Body of pancreas (tissue), 4 donors: ENCODE results near the gene HDAC8. TPM values are rescaled to one million over a fixed set of nuclear protein-coding genes. Genes with fewer than 3 reads are reported as not detected.

Experiments
- ATAC-seq: fragments of 150-250 bp; one replicate; pipeline ENCODE4 v1.9.1; 2016
- DNase-seq, 4 donors: peaks; one replicate each; pipeline ENCODE4 v3.0.0-alpha.2; 2019
- H3K27ac ChIP-seq, 4 donors: fragments of 200-600 bp; sonication (generic); 1 replicate in 3 of 4; 2 replicates in 1 of 4; pipeline versions ENCODE4 v1.5.1 to v1.6.1; 2016 to 2019; ENCODE audit warnings: mild to moderate bottlenecking in 1 of 4, mixed read lengths in 1 of 4, moderate library complexity in 1 of 4
- H3K27me3 ChIP-seq, 2 donors: fragments of 200-600 bp; sonication (generic); one replicate each; pipeline ENCODE4 v1.6.0; 2016; ENCODE audit warnings: mild to moderate bottlenecking in 1 of 2
- H3K36me3 ChIP-seq, 2 donors: fragments of 200-600 bp; sonication (generic); replicated peaks in 1 of 2; 2 replicates each; pipeline ENCODE4 v1.5.1; 2016; ENCODE audit warnings: low read depth in 2 of 2; ENCODE audit not compliant: insufficient read depth in 1 of 2
- H3K4me1 ChIP-seq: fragments of 200-600 bp; sonication (generic); one replicate; pipeline ENCODE4 v1.6.0; 2016
- H3K4me3 ChIP-seq, 2 donors: fragments of 200-600 bp; sonication (generic); 1 replicate in 1 of 2; 2 replicates in 1 of 2; pipeline ENCODE4 v1.5.1; 2016 to 2019
- H3K9me3 ChIP-seq, 3 donors: fragments of 200-600 bp; sonication (generic); 1 replicate in 2 of 3; 2 replicates in 1 of 3; pipeline ENCODE4 v1.5.1; 2016
- POLR2A ChIP-seq, 3 donors: fragments of 450-650 bp; IDR thresholded peaks; one replicate each; pipeline ENCODE4 v1.6.1; 2016; ENCODE audit warnings: antibody characterized with exemption in 3 of 3, mild to moderate bottlenecking in 2 of 3
- WGBS, 2 donors: methylation state at CpG; one replicate each; pipeline ENCODE4 v1.1.5; 2017; 5-methylcytosine and 5-hydroxymethylcytosine counted together
- intact Hi-C: fragments of 100-400 bp; cut with DNase I; formaldehyde crosslinking; loops from one replicate; pipeline ENCODE4 v1.15.1; 2023
- total RNA-seq, 2 donors: library from RNA; depleted of rRNA; stranded (reverse); fragments of >200 nt; gene quantifications; one replicate each; pipeline ENCODE4 v1.1.0, GENCODE V29; 2016
- TF ChIP-seq, protein P1 (sequence below), 7 experiments: fragments of 450-650 bp in 4 of 7; fragments of 200-600 bp in 3 of 7; sonication (generic) in 3 of 7; IDR thresholded peaks; one replicate each; pipeline ENCODE4 v1.5.1; 2016 to 2019; ENCODE audit warnings: antibody characterized with exemption in 7 of 7

HDAC8 gene
- total RNA-seq, 2 donors from 2014 or later = 16.2 to 25.9 TPM

GRCh38 chrX:72371405-72371804 lies 201.2 kb downstream of the HDAC8 start:
- Histone ChIP-seq H3K27me3 (no peaks in the 10 kb centered on the region), H3K36me3 (no peaks in the 10 kb centered on the region), H3K4me1 (no peaks in the 10 kb centered on the region), H3K9me3 (no peaks in the 10 kb centered on the region), H3K27ac (no peak overlapping the region), H3K4me3 (no peak overlapping the region)
- TF ChIP-seq, protein P1, sequence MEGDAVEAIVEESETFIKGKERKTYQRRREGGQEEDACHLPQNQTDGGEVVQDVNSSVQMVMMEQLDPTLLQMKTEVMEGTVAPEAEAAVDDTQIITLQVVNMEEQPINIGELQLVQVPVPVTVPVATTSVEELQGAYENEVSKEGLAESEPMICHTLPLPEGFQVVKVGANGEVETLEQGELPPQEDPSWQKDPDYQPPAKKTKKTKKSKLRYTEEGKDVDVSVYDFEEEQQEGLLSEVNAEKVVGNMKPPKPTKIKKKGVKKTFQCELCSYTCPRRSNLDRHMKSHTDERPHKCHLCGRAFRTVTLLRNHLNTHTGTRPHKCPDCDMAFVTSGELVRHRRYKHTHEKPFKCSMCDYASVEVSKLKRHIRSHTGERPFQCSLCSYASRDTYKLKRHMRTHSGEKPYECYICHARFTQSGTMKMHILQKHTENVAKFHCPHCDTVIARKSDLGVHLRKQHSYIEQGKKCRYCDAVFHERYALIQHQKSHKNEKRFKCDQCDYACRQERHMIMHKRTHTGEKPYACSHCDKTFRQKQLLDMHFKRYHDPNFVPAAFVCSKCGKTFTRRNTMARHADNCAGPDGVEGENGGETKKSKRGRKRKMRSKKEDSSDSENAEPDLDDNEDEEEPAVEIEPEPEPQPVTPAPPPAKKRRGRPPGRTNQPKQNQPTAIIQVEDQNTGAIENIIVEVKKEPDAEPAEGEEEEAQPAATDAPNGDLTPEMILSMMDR (IDR thresholded peaks at IDR 0.05) = no peak
- TF ChIP-seq POLR2A (IDR thresholded peaks at IDR 0.05) = no peak
- ATAC-seq (no peak), DNase-seq (no peak)
- intact Hi-C loops = no loop called here
- 88 to 94% methylated on average over 3 of the region's 3 CpGs for WGBS, 2 donors

GRCh38 chrX:72368796-72369195 lies 203.8 kb downstream of the HDAC8 start:
- no peak overlapping the region for H3K4me3 ChIP-seq
- 46 to 60% methylated on average over 1 to 8 of the region's 8 CpGs for WGBS, 2 donors
- TF ChIP-seq, protein P1 (IDR thresholded peaks at IDR 0.05) = no peak
- TF ChIP-seq POLR2A (IDR thresholded peaks at IDR 0.05) = no peak
- H3K36me3 ChIP-seq = no peaks in the 10 kb centered on the region
- DNase-seq (no peak), ATAC-seq (no peak)
- no peaks in the 10 kb centered on the region for H3K9me3 ChIP-seq
- H3K4me1 ChIP-seq = no peaks in the 10 kb centered on the region
- no peak overlapping the region for H3K27ac ChIP-seq
- no peaks in the 10 kb centered on the region for H3K27me3 ChIP-seq
- intact Hi-C loops = no loop called here

GRCh38 chrX:72367516-72367915 lies 205.1 kb downstream of the HDAC8 start:
- no peak for TF ChIP-seq POLR2A (IDR thresholded peaks at IDR 0.05)
- TF ChIP-seq, protein P1 (IDR thresholded peaks at IDR 0.05) = no peak
- Histone ChIP-seq H3K27ac (no peak overlapping the region), H3K36me3 (no peaks in the 10 kb centered on the region), H3K9me3 (no peaks in the 10 kb centered on the region), H3K4me1 (no peaks in the 10 kb centered on the region), H3K27me3 (no peaks in the 10 kb centered on the region), H3K4me3 (no peak overlapping the region)
- intact Hi-C loops = no loop called here
- 83 to 100% methylated on average over 1 of the region's 1 CpG for WGBS, 2 donors
- no peak for DNase-seq
- ATAC-seq = no peak

DNA sequence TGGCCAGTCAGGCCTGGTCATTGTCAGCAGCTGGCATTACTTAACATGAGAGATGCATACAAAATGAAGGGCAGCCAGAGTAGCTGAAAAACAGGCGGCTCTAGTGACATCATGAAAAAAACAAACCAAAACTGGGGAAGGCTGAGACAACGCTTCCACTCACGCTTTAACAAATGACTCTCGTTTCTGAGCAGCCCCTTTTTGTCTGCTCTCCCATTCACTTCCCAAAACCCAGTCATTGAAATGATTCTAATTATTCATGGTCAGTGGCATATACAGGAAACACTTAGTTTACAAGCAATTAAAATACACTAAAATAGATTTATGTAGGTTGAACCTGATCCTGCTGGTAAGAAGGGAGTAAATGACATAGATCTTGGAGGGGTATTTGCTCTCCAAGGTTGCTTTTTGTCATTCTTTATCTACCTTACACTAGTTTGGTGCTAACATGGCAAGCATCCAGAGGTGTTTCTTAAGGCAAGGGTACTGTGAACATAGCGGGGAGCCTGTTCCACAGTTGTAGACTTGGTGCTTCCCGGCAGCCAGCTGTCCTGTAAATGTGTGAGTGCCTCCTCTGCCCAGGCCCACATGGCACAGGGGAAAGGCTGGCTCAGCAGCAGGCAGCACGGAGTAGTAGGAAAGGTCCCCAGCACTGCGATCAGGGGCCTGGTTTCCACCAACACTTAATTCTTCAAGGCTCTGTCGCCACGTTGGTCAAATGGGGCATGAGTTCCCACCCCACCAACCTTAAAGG lies 205.8 kb downstream of the HDAC8 start:
- Histone ChIP-seq H3K27ac (no peak overlapping the region), H3K9me3 (no peaks in the 10 kb centered on the region), H3K4me3 (no peak overlapping the region), H3K36me3 (no peaks in the 10 kb centered on the region), H3K27me3 (no peaks in the 10 kb centered on the region), H3K4me1 (no peaks in the 10 kb centered on the region)
- WGBS, 2 donors = 89 to 92% methylated on average over 4 to 9 of the region's 10 CpGs
- TF ChIP-seq, protein P1 (IDR thresholded peaks at IDR 0.05) = no peak
- no peak for TF ChIP-seq POLR2A (IDR thresholded peaks at IDR 0.05)
- intact Hi-C loops = no loop called here
- ATAC-seq (no peak), DNase-seq (no peak)

DNA sequence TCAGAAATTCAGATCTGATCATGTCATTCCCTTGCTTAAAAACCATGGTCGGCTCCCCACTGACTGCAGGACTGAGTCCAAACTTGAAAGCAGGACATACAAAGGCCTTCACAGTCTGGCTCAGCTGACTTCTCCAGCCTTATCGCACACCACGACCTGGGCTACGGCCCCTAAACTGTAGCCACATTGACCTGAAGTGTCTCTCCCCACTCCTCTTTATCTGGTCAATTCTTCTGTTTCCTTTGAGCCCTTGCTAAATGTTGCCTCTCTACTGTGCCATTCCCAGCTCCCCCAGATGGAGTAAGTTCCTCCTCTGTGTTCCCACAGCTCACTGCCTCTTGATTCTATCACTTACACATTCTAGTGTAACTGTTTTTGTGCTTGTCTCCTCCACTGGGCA lies 206.5 kb downstream of the HDAC8 start:
- ATAC-seq (no peak), DNase-seq (no peak)
- Histone ChIP-seq H3K27me3 (no peaks in the 10 kb centered on the region), H3K4me3 (no peak overlapping the region), H3K9me3 (no peaks in the 10 kb centered on the region), H3K36me3 (no peaks in the 10 kb centered on the region), H3K27ac (no peak overlapping the region), H3K4me1 (no peaks in the 10 kb centered on the region)
- TF ChIP-seq, protein P1 (IDR thresholded peaks at IDR 0.05) = no peak
- no peak for TF ChIP-seq POLR2A (IDR thresholded peaks at IDR 0.05)
- WGBS, 2 donors = 91 to 92% methylated on average over 4 of the region's 4 CpGs
- intact Hi-C loops = no loop called here
